Amniotic stem cell (primary cell): ENCODE data around the gene HBA1.
"Not testable (repeated sequence)": the region's sequence is repeated elsewhere in the genome, so short reads cannot be mapped to it uniquely, and the experiment has no call there.

Source experiments
- DNase-seq: peaks from one replicate; lab custom pipeline; 2025; lab: John Stamatoyannopoulos, UW

HBA1 gene

DNA sequence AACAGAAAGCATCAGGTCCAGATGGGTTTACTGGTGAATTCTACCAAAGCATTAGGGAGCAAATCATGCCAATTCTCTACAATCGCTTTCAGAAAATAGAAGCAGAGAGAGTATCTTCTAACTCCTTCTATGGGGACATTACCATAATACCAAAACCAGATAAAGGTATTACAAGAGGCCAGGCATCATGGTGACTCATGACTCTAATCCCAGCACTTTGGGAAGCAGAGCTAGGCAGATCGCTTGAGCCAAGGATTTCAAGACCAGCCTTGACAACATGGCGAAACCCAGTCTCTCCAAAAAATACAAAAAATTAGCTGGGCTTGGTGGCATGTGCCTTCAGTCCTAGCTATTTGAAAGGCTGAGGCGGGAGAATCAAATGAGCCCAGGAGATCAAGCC is 26.8 kb downstream of the HBA1 start:
- no peak for DNase-seq

DNA sequence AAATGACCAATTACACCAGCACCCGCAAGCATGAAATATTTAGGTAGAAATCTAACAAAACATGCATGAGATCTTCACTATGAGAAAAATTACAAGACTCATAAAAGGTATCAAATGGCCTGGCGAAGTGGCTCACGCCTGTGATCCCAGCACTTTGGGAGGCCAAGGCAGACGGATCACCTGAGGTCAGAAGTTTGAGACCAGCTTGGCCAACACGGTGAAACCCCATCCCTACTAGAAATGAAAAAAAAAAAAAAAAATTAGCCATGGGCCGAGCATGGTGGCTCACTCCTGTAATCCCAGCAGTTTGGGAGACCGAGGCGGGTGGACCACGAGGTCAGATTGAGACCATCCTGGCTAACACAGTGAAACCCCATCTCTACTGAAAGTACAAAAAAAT is 27.6 kb downstream of the HBA1 start:
- not testable (repeated sequence) for DNase-seq

DNA sequence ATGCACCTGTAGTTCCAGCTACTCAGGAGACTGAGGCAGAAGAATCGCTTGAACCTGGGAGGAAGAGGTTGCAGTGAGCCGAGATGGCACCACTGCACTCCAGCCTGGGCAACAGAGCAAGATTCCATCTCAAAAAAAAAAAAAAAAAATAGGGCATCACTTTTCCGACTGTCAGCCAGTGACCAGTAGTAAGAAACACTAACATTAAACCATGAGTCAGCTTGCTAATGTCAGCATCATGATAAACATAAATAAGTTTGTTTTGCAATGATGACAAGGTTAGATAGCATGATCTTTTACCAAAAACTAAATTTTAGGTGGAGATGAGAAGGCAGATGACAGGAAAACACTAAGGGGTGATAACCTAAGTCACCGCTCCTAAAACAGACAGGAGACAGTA is 32.9 kb downstream of the HBA1 start:
- DNase-seq: not testable (repeated sequence)

DNA sequence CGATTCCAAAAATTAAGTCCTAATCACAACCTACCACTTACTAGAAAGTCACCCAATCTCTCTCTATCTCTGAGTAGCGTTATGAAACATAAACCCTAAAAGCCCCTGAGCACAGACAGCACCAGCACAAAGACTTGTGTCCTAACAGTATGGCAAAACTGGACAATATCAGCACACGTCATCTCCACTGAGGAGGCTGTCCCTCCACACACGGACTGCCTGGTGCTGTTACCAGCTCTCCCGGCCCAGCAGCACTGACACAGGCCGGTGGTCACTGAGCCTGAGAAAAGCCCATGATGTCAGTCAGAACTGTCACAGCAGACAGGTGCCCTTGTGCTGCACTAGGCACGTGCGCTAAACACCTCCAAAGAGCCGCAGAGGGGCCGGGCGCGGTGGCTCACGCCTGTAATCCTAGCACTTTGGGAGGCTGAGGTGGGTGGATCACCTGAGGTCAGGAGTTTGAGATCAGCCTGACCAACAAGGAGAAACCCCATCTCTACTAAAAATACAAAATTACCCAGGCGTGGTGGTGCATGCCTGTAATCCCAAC is 35.2 kb downstream of the HBA1 start:
- DNase-seq: not testable (repeated sequence)

DNA sequence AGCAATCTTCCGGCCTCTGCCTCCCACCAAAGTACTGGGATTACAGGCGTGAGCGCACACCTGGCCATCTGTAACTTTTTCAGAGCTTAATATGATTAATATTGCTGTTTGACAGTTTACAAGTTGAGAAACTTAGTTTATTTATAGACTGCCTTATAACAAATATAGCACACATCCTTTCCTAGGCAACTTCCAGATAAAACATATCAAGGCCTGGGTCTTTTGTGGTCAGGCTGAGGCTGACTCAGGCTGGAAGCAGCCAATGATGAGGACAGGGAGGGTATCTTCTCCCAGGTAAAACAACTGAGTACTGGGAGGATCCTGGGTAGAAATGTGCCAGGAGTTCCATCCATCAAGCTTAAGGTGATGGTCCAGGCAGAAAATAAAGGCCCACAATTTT is 36.5 kb downstream of the HBA1 start:
- no peak for DNase-seq

DNA sequence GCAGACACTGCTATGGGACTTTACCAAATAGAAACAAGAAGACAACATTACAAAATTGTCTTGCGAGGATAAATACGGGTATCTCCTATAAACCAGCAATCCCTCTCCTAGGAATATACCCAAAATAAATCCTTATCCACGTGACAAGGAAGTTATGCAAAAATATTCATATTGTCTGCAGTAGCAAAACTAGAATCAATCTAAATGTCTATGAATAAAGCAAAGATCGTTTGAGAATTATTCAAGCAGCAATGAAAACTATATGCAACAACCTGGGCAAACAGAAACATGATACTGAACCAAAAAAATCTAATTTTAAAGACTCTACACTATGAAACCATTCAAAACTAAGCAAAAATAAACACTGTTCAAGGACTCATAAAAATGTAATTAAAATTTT is 43.5 kb downstream of the HBA1 start:
- DNase-seq: no peak
